Right kidney (tissue), 1 donor: ENCODE data around the gene LCN12.

Experiments
- DNase-seq: peaks from one replicate; pipeline ENCODE4 v3.0.0-alpha.2; 2016

LCN12 gene

GRCh38 chr9:136974817-136975535 lies 22.9 kb downstream of the LCN12 start:
- no peak for DNase-seq

- DNase-seq: no peak
These were observed 23.6 kb downstream of the LCN12 start for GRCh38 chr9:136975644-136976043.

GRCh38 chr9:136977223-136977622 lies 25.1 kb downstream of the LCN12 start, which contains the start of gene PTGDS:
Gene PTGDS, plus strand, starts transcription at chr9:136977504. Its CDS starts 75 bp downstream, at chr9:136977579.
- no peak for DNase-seq

- DNase-seq: peak; percentile 62
These were observed 25.6 kb downstream of the LCN12 start for GRCh38 chr9:136977649-136978072.

- DNase-seq: no peak
These were observed 26.2 kb downstream of the LCN12 start for GRCh38 chr9:136978073-136978864.

- no peak for DNase-seq
These were observed 26.9 kb downstream of the LCN12 start for GRCh38 chr9:136978865-136979544.

GRCh38 chr9:136979769-136980587 lies 27.9 kb downstream of the LCN12 start:
- DNase-seq: no peak

- no peak for DNase-seq
These were observed 28.8 kb downstream of the LCN12 start for GRCh38 chr9:136980669-136981478.

GRCh38 chr9:136981588-136982231 lies 29.6 kb downstream of the LCN12 start:
- DNase-seq: no peak

- DNase-seq: no peak
These were observed 30.4 kb downstream of the LCN12 start, which contains the start of gene LCNL1 for GRCh38 chr9:136982232-136983051. Gene LCNL1, plus strand, starts transcription at chr9:136982993. Its CDS starts 594 bp downstream, at chr9:136983587.

- DNase-seq: no peak
These were observed 31.1 kb downstream of the LCN12 start for GRCh38 chr9:136983167-136983566.

- DNase-seq: no peak
These were observed 31.7 kb downstream of the LCN12 start for GRCh38 chr9:136983656-136984314.

GRCh38 chr9:136984464-136985026 lies 32.5 kb downstream of the LCN12 start:
- no peak for DNase-seq

GRCh38 chr9:136985027-136985602 lies 33.0 kb downstream of the LCN12 start:
- DNase-seq: no peak

- no peak for DNase-seq
These were observed 33.8 kb downstream of the LCN12 start for GRCh38 chr9:136985853-136986252.

GRCh38 chr9:136988872-136989271 lies 36.8 kb downstream of the LCN12 start:
- no peak for DNase-seq

- DNase-seq: no peak
These were observed 38.3 kb downstream of the LCN12 start for GRCh38 chr9:136990242-136990911.
